OCI-LY1 (cell line): ENCODE results near the gene EFS.

Experiments
- H2AFZ ChIP-seq: fragments of 200-600 bp; sonication (generic), shearing (Covaris generic); 2 replicates; pipeline ENCODE4 v1.6.0; 2014; ENCODE audit warnings: antibody characterized with exemption, mild to moderate bottlenecking, low read length
- H3F3A ChIP-seq: fragments of 200-600 bp; sonication (generic), shearing (Covaris generic); 2 replicates; pipeline ENCODE4 v1.6.0; 2014; ENCODE audit warnings: mild to moderate bottlenecking, antibody characterized with exemption, low read length, moderate library complexity; ENCODE audit not compliant: insufficient read depth
- H3K27ac ChIP-seq: fragments of 200-600 bp; sonication (generic); 2 replicates; pipeline ENCODE4 v1.5.1; 2014; ENCODE audit warnings: low read length, mixed run types, mild to moderate bottlenecking, low read depth; ENCODE audit not compliant: poor library complexity, severe bottlenecking
- H3K27me3 ChIP-seq: fragments of 200-600 bp; sonication (generic); 2 replicates; pipeline ENCODE4 v1.6.0; 2014; ENCODE audit warnings: antibody characterized with exemption, mild to moderate bottlenecking, low read length, moderate library complexity; ENCODE audit not compliant: insufficient read depth
- H3K36me3 ChIP-seq: fragments of 200-600 bp; sonication (generic); 2 replicates; pipeline ENCODE4 v1.6.1; 2014; ENCODE audit warnings: mild to moderate bottlenecking, antibody characterized with exemption, low read length, moderate library complexity, mixed read lengths; ENCODE audit not compliant: insufficient read depth
- H3K4me1 ChIP-seq: fragments of 200-600 bp; sonication (generic); 2 replicates; pipeline ENCODE4 v1.5.1; 2014; ENCODE audit warnings: mild to moderate bottlenecking, low read length, moderate library complexity; ENCODE audit not compliant: insufficient read depth, severe bottlenecking
- H3K4me2 ChIP-seq: fragments of 200-600 bp; sonication (generic), shearing (Covaris generic); 2 replicates; pipeline ENCODE4 v1.6.1; 2014; ENCODE audit warnings: low read length
- H3K4me3 ChIP-seq: fragments of 200-600 bp; sonication (generic); 2 replicates; pipeline ENCODE4 v1.5.1; 2014; ENCODE audit warnings: low read length, low read depth, mild to moderate bottlenecking, mixed read lengths; ENCODE audit not compliant: poor library complexity, severe bottlenecking
- H3K79me2 ChIP-seq: fragments of 200-600 bp; shearing (Covaris generic); 2 replicates; pipeline ENCODE4 v1.6.1; 2016; ENCODE audit warnings: mixed run types, low read length, mixed read lengths; ENCODE audit not compliant: insufficient read depth
- H3K9ac ChIP-seq: fragments of 200-600 bp; sonication (generic), shearing (Covaris generic); 2 replicates; pipeline ENCODE4 v1.6.1; 2014; ENCODE audit warnings: mild to moderate bottlenecking, low read length, mixed read lengths
- H3K9me2 ChIP-seq: fragments of 200-600 bp; sonication (generic), shearing (Covaris generic); 2 replicates; pipeline ENCODE4 v1.6.1; 2014; ENCODE audit warnings: low read depth, mild to moderate bottlenecking, low read length, mixed read lengths
- H3K9me3 ChIP-seq: fragments of 200-600 bp; shearing (Covaris generic); 2 replicates; pipeline ENCODE4 v1.6.1; 2014; ENCODE audit warnings: low read length, mixed read lengths
- H4K20me1 ChIP-seq: fragments of 200-600 bp; sonication (generic), shearing (Covaris generic); 2 replicates; pipeline ENCODE4 v1.6.0; 2016; ENCODE audit warnings: mild to moderate bottlenecking, low read length; ENCODE audit not compliant: insufficient read depth
- EZH2 ChIP-seq: fragments of 200-600 bp; sonication (generic), shearing (Covaris generic); IDR thresholded peaks from 2 replicates; pipeline ENCODE4 v1.8.0; 2017; ENCODE audit warnings: borderline replicate concordance, mixed run types, mild to moderate bottlenecking, antibody characterized with exemption, low read length, moderate library complexity, mixed read lengths
- TF ChIP-seq, protein P1 (sequence below): fragments of 200-600 bp; sonication (generic), shearing (Covaris generic); IDR thresholded peaks from 2 replicates; pipeline ENCODE4 v1.5.1; 2017; ENCODE audit warnings: mild to moderate bottlenecking, antibody characterized with exemption, low read length, moderate library complexity, mixed read lengths

EFS gene

DNA sequence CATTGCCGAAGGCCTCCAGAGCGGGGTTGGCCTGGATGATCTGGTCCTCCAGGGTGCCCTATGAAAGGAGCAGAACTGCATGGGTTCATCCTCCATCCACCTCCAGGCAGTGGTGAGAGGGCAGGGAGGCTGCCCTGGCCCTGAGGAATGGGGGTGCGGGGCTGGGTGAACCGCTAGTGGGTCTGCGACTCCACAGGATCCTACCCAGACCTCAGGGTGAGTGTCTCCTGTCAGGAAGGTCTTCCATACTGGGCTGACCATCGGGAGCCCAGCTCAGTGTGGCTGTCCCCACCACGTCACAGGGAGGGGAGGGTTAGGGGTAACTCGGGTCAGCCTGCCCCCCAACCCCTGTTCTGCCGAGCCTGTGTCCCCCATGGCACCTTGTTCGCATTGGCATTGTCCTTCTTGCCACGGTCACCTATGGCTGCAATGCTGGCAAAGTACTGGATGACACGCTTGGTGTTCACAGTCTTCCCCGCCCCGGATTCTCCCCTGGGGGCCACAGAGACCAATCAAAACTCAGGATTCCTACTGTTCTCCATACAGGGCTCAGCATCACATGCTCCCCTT lies 39.4 kb upstream of the EFS start:
- H3K27ac ChIP-seq, result no peak overlapping the region
- no peak overlapping the region for H3K4me2 ChIP-seq
- H4K20me1 ChIP-seq, result no peaks in the 10 kb centered on the region
- peaks cover 6% of the 10 kb centered on the region; the same call in 1 of the 2 replicates for H3K27me3 ChIP-seq
- H3K4me3 ChIP-seq, result no peak overlapping the region
- no peaks in the 10 kb centered on the region for H3F3A ChIP-seq
- no peak overlapping the region for H3K9ac ChIP-seq
- no peaks in the 10 kb centered on the region for H3K9me3 ChIP-seq
- no peaks in the 10 kb centered on the region for H3K4me1 ChIP-seq
- H3K9me2 ChIP-seq, result no peaks in the 10 kb centered on the region
- no peak overlapping the region for H2AFZ ChIP-seq
- H3K79me2 ChIP-seq, result no peaks in the 10 kb centered on the region
- TF ChIP-seq EZH2, result no peak
- TF ChIP-seq, protein P1, sequence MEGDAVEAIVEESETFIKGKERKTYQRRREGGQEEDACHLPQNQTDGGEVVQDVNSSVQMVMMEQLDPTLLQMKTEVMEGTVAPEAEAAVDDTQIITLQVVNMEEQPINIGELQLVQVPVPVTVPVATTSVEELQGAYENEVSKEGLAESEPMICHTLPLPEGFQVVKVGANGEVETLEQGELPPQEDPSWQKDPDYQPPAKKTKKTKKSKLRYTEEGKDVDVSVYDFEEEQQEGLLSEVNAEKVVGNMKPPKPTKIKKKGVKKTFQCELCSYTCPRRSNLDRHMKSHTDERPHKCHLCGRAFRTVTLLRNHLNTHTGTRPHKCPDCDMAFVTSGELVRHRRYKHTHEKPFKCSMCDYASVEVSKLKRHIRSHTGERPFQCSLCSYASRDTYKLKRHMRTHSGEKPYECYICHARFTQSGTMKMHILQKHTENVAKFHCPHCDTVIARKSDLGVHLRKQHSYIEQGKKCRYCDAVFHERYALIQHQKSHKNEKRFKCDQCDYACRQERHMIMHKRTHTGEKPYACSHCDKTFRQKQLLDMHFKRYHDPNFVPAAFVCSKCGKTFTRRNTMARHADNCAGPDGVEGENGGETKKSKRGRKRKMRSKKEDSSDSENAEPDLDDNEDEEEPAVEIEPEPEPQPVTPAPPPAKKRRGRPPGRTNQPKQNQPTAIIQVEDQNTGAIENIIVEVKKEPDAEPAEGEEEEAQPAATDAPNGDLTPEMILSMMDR, result no peak
- H3K36me3 ChIP-seq, result no peaks in the 10 kb centered on the region

DNA sequence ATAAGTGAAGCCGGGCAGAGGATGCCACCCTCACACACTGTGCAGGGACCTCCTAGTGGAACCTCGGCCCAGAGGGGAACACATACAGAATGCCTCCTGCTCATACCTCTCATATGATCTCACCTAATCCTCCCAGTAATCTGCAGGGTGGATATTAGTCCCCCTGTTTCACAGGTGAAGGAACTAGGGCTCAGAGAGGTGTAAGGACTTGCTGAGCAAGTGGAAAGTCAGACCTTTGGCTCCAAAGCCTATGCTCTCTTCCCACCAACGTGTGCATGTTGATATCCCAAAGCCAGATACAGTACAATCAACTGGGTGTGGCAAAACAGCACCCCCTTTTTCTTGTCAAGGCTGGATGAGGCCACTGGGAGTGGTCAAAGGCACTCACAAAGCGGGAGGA lies 38.9 kb upstream of the EFS start:
- H3F3A ChIP-seq, result no peaks in the 10 kb centered on the region
- no peaks in the 10 kb centered on the region for H3K9me3 ChIP-seq
- no peak overlapping the region for H3K4me3 ChIP-seq
- H3K27ac ChIP-seq, result no peak overlapping the region
- H3K9me2 ChIP-seq, result no peaks in the 10 kb centered on the region
- TF ChIP-seq EZH2, result no peak
- TF ChIP-seq, protein P1, result no peak
- peaks cover 6% of the 10 kb centered on the region; the same call in 1 of the 2 replicates for H3K27me3 ChIP-seq
- H2AFZ ChIP-seq, result no peak overlapping the region
- H3K9ac ChIP-seq, result no peak overlapping the region
- H3K4me2 ChIP-seq, result no peak overlapping the region
- H3K79me2 ChIP-seq, result no peaks in the 10 kb centered on the region
- H4K20me1 ChIP-seq, result no peaks in the 10 kb centered on the region
- H3K36me3 ChIP-seq, result no peaks in the 10 kb centered on the region
- H3K4me1 ChIP-seq, result no peaks in the 10 kb centered on the region

DNA sequence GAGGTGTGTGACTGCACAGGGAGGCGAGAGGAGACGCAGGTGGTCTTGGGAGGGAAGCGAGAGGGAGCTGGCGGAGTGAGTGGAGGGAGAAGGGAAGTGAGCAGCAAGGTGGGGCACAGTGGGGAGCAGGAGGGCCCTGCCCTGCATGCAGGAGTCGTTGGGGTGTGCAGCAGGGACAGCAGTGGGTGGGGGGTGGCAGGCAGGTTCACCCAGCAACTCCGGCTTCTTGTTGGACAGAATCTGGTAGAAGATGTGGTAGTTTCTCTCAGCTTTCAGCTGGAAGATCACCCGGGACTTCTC lies 38.1 kb upstream of the EFS start:
- Histone ChIP-seq H3F3A (no peaks in the 10 kb centered on the region), H3K79me2 (no peaks in the 10 kb centered on the region), H3K9ac (no peak overlapping the region), H3K36me3 (no peaks in the 10 kb centered on the region), H3K4me3 (no peak overlapping the region), H3K4me2 (no peak overlapping the region), H3K9me2 (no peaks in the 10 kb centered on the region), H3K4me1 (no peaks in the 10 kb centered on the region), H3K27me3 (peaks cover 6% of the 10 kb centered on the region; the same call in 1 of the 2 replicates), H3K9me3 (no peaks in the 10 kb centered on the region), H3K27ac (no peak overlapping the region), H2AFZ (no peak overlapping the region), H4K20me1 (no peaks in the 10 kb centered on the region)
- TF ChIP-seq, protein P1, result no peak
- TF ChIP-seq EZH2, result no peak
